ENCODE measurements around the gene TMEM255B.

GRCh38 chr13:113770441-113770840 is 11.4 kb downstream of the TMEM255B start:
- TF ChIP-seq MYC (IDR thresholded peaks at IDR 0.05; ENCODE audit: low read depth, low read length) (no peak), CTCF (IDR thresholded peaks at IDR 0.05; ENCODE audit: low read depth, low read length) (no peak)

Measured in NB4 (cell line).